Nephron progenitor cell (in vitro differentiated cells): ENCODE measurements around the gene SYNJ2.

ENCODE experiments used
- DNase-seq: peaks from one replicate; pipeline ENCODE4 v3.0.0; 2021
- H3K27ac Mint-ChIP-seq: 2 replicates; pipeline ENCODE4 v1.8.0; 2021; ENCODE audit warnings: mild to moderate bottlenecking, moderate library complexity, mixed read lengths
- H3K27me3 Mint-ChIP-seq: 2 replicates; pipeline ENCODE4 v1.8.0; 2021; ENCODE audit warnings: mild to moderate bottlenecking, low read depth, mixed read lengths; ENCODE audit not compliant: poor library complexity
- H3K36me3 Mint-ChIP-seq: 2 replicates; pipeline ENCODE4 v1.8.0; 2021; ENCODE audit warnings: low read depth, mixed read lengths
- H3K4me1 Mint-ChIP-seq: 2 replicates; pipeline ENCODE4 v1.8.0; 2021; ENCODE audit warnings: mixed read lengths
- H3K4me3 Mint-ChIP-seq: 2 replicates; pipeline ENCODE4 v1.8.0; 2021; ENCODE audit warnings: mild to moderate bottlenecking, moderate library complexity, mixed read lengths
- H3K9me3 Mint-ChIP-seq: 2 replicates; pipeline ENCODE4 v1.8.0; 2021; ENCODE audit warnings: mild to moderate bottlenecking, moderate library complexity, mixed read lengths
- CTCF ChIP-seq: fragments of 200-600 bp; sonication (generic); IDR thresholded peaks from 2 replicates; pipeline ENCODE4 v1.5.0; 2021; ENCODE audit warnings: antibody characterized with exemption

The SYNJ2 gene

GRCh38 chr6:157955675-157956074 is 26.0 kb upstream of the SYNJ2 start:
- peaks cover 21% of the 10 kb centered on the region for H3K4me1 Mint-ChIP-seq
- peaks cover 14% of the 10 kb centered on the region for H3K27me3 Mint-ChIP-seq
- H3K4me3 Mint-ChIP-seq: no peak overlapping the region
- TF ChIP-seq CTCF: no peak
- no peak for DNase-seq
- peaks cover 42% of the 10 kb centered on the region for H3K9me3 Mint-ChIP-seq
- H3K27ac Mint-ChIP-seq: no peak overlapping the region
- H3K36me3 Mint-ChIP-seq: peaks cover 17% of the 10 kb centered on the region

DNA sequence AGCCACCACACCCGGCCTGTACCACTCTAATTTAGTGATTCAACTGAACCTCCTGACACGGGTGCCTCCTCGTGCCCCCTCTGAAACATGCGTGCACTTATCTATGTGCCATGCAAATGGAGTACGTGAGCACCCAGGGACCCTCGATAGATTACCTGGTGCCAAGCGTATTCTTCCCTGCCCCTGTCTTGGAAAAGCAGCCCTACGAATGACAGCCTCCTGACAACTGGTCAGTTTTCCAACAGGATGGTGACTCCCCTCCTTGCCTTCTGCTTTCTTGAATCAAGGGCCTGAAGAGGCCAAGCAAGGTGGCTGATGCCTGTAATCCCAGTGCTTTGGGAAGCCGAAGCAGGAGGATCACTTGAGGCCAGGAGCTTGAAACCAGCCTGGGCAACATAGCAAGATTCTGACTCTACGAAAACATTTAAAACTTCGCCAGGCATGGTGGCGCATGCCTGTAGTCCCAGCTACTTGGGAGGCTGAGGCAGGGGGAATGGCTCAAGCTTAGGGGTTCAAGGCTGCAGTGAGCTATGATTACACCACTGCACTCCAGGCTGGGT is 25.4 kb upstream of the SYNJ2 start:
- no peak for DNase-seq
- H3K27me3 Mint-ChIP-seq: peaks cover 14% of the 10 kb centered on the region
- no peak for TF ChIP-seq CTCF
- no peak overlapping the region for H3K4me3 Mint-ChIP-seq
- peaks cover 21% of the 10 kb centered on the region for H3K4me1 Mint-ChIP-seq
- H3K36me3 Mint-ChIP-seq: peaks cover 17% of the 10 kb centered on the region
- H3K27ac Mint-ChIP-seq: no peak overlapping the region
- peaks cover 40% of the 10 kb centered on the region for H3K9me3 Mint-ChIP-seq

- H3K27ac Mint-ChIP-seq: no peak overlapping the region
- TF ChIP-seq CTCF: no peak
- H3K36me3 Mint-ChIP-seq: peaks cover 17% of the 10 kb centered on the region
- peaks cover 39% of the 10 kb centered on the region for H3K9me3 Mint-ChIP-seq
- H3K4me3 Mint-ChIP-seq: no peak overlapping the region
- peaks cover under 1% of the 10 kb centered on the region for H3K4me1 Mint-ChIP-seq
- no peak for DNase-seq
- H3K27me3 Mint-ChIP-seq: peaks cover 11% of the 10 kb centered on the region
Observed at GRCh38 chr6:157959451-157960227, 22.0 kb upstream of the SYNJ2 start.

DNA sequence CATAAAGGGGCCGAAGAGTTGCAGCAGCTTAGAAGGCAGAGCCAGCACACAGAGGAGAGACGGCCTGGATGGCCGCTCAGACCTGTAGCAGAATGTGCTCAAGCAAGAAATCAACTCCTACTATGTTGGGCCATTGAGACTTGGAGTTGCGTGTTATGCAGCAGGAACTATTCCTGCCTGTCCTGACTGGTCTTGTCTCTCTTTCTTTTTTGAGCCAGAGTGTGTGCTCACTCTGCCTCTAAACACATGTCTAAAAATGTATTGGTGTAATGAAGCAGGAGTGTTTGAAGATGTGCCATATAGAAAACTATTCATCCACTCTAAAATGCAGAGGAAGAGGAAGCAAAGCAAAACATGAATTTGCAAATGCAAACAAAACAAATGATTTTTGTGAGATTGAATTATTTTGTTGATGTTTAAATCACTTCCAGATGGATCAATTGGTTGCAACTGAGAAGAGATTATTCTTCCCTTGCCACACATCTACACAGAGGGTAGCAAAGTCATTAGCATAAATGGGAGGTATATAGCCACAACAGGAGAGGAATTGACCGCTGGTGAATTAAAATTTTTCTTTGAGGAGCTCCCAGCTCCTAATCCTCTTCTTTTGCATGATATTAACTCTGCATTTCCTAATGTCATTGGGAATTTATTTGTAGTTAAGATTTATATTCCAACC is 20.4 kb upstream of the SYNJ2 start:
- TF ChIP-seq CTCF: no peak
- Mint-ChIP-seq H3K9me3 (peaks cover 40% of the 10 kb centered on the region), H3K36me3 (peaks cover 17% of the 10 kb centered on the region), H3K27ac (no peak overlapping the region), H3K4me1 (no peaks in the 10 kb centered on the region), H3K27me3 (peaks cover 8% of the 10 kb centered on the region), H3K4me3 (no peak overlapping the region)
- DNase-seq: no peak

DNA sequence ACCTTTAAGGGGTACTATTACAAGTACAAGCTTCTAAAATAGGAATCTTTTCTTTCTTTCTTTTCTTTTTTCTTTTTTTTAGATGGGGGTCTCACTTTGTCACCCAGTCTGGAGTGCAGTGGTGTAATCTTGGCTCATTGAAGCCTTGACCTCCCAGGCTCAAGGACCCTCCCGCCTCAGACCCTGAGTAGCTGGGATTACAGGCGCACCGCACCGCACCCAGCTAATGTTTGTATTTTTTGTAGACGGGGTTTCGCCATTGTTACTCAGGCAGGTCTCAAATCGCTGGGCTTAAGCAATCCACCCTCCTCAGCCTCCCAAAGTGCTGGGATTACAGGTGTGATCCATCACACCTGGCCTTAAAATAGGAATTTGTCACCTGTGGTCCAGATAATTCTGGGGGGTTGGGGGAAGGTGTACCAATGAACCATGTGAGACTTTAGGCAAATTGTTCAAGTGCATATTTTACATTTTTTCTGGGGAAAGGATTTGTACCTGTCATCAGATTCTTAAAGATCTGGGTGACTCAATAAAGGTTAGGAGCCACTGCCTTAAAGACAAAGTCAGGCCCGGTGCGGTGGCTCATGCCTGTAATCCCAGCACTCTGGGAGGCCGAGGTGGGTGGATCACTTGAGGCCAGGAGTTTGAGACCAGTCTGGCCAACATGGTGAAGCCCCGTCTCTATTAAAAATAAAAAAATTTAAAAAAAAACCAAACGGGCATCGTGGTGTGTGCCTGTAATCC is 19.7 kb upstream of the SYNJ2 start:
- no peak overlapping the region for H3K27ac Mint-ChIP-seq
- no peak for DNase-seq
- peaks cover 39% of the 10 kb centered on the region for H3K9me3 Mint-ChIP-seq
- peaks cover 7% of the 10 kb centered on the region for H3K27me3 Mint-ChIP-seq
- no peak for TF ChIP-seq CTCF
- H3K4me1 Mint-ChIP-seq: no peaks in the 10 kb centered on the region
- no peak overlapping the region for H3K4me3 Mint-ChIP-seq
- H3K36me3 Mint-ChIP-seq: peaks cover 17% of the 10 kb centered on the region
